GM18519 (cell line): Measurements from ENCODE around the gene KCNK10.

Source experiments
- ATAC-seq: cut with Tn5 transposase; IDR thresholded peaks from one replicate; pipeline ENCODE4 v1.9.1; 2021; ENCODE audit warnings: mild to moderate bottlenecking, moderate library complexity; ENCODE audit not compliant: unreplicated experiment, low FRiP score

KCNK10 gene

GRCh38 chr14:88323086-88323522 is at the start of gene KCNK10:
Gene KCNK10, minus strand, starts transcription at chr14:88323269. Its CDS starts 471 bp downstream, at chr14:88322798.
- ATAC-seq, result peak; percentile 18

GRCh38 chr14:88369496-88369895 is 46.4 kb upstream of the KCNK10 start:
- ATAC-seq, result no peak

GRCh38 chr14:88364710-88365413 is 41.8 kb upstream of the KCNK10 start:
- ATAC-seq, result no peak

- no peak for ATAC-seq
Observed at GRCh38 chr14:88363644-88364043, 40.6 kb upstream of the KCNK10 start.

- ATAC-seq, result no peak
Observed at GRCh38 chr14:88359500-88359899, 36.4 kb upstream of the KCNK10 start.

- no peak for ATAC-seq
Observed at GRCh38 chr14:88354358-88354757, 31.3 kb upstream of the KCNK10 start.

- no peak for ATAC-seq
Observed at GRCh38 chr14:88352698-88353097, 29.6 kb upstream of the KCNK10 start.

- no peak for ATAC-seq
Observed at GRCh38 chr14:88351966-88352691, 29.1 kb upstream of the KCNK10 start.

- ATAC-seq, result no peak
Observed at GRCh38 chr14:88348546-88348945, 25.5 kb upstream of the KCNK10 start.

GRCh38 chr14:88346048-88346639 is 23.1 kb upstream of the KCNK10 start:
- ATAC-seq, result no peak

GRCh38 chr14:88342980-88343379 is 19.9 kb upstream of the KCNK10 start:
- ATAC-seq, result no peak

GRCh38 chr14:88340357-88340756 is 17.3 kb upstream of the KCNK10 start:
- no peak for ATAC-seq

- no peak for ATAC-seq
Observed at GRCh38 chr14:88333036-88333435, 10.0 kb upstream of the KCNK10 start.

GRCh38 chr14:88327497-88327896 is 4.4 kb upstream of the KCNK10 start:
- no peak for ATAC-seq

GRCh38 chr14:88326352-88327103 is 3.5 kb upstream of the KCNK10 start:
- no peak for ATAC-seq

- no peak for ATAC-seq
Observed at GRCh38 chr14:88325883-88326282, 2.8 kb upstream of the KCNK10 start.

GRCh38 chr14:88324930-88325329 is 1.9 kb upstream of the KCNK10 start:
- ATAC-seq, result no peak

GRCh38 chr14:88324491-88324890 is 1.4 kb upstream of the KCNK10 start:
- ATAC-seq, result no peak

- ATAC-seq, result peak; percentile 94
Observed at GRCh38 chr14:88323523-88324199, 592 bp upstream of the KCNK10 start.

GRCh38 chr14:88322504-88323085 is 474 bp downstream of the KCNK10 start:
- ATAC-seq, result no peak
